A673 (cell line): Measurements from ENCODE around the gene GUCA2B. TPM values are rescaled to one million over a fixed set of nuclear protein-coding genes. Genes with fewer than 3 reads are reported as not detected.

Experiments
- BruUV-seq: library from RNA; stranded (reverse); fragments of 400-500 nt; replicated peaks from 2 replicates; lab custom pipeline; 2021; lab: Mats Ljungman, UMichigan
- CTCF ChIA-PET: fragments of 300-600 bp; sonication (Branson Sonifier 250); formaldehyde crosslinking; loops from one replicate; lab custom pipeline; 2022; ENCODE audit warnings: antibody characterized with exemption; lab: Charles Lee
- POLR2A ChIA-PET: fragments of 300-600 bp; sonication (Branson Sonifier 250); formaldehyde crosslinking; loops from one replicate; lab custom pipeline; 2022; ENCODE audit warnings: antibody characterized with exemption; ENCODE audit not compliant: low non-redundant PET; lab: Charles Lee
- DNase-seq: peaks from one replicate; pipeline ENCODE4 v3.0.0-alpha.2; 2015; ENCODE audit warnings: low spot score
- H3K27ac ChIP-seq: fragments of 200-600 bp; sonication (generic); 2 replicates; pipeline ENCODE4 v1.5.1; 2016; ENCODE audit warnings: mixed run types, low read depth, mild to moderate bottlenecking, mixed read lengths, antibody characterized with exemption, low read length; ENCODE audit not compliant: poor library complexity, severe bottlenecking
- H3K27me3 ChIP-seq: fragments of 200-600 bp; sonication (generic); replicated peaks from 2 replicates; pipeline ENCODE4 v1.6.1; 2017; ENCODE audit warnings: mixed run types, low read depth, mild to moderate bottlenecking, mixed read lengths, antibody characterized with exemption, low read length; ENCODE audit not compliant: insufficient read depth, poor library complexity
- H3K36me3 ChIP-seq: fragments of 200-600 bp; sonication (generic); 2 replicates; pipeline ENCODE4 v1.6.1; 2016; ENCODE audit warnings: mixed run types, mild to moderate bottlenecking, mixed read lengths, antibody characterized with exemption, low read length; ENCODE audit not compliant: insufficient read depth, poor library complexity, severe bottlenecking
- H3K4me1 ChIP-seq: fragments of 200-600 bp; sonication (generic); 2 replicates; pipeline ENCODE4 v1.6.1; 2017; ENCODE audit warnings: mixed run types, mild to moderate bottlenecking, mixed read lengths, antibody characterized with exemption, low read length; ENCODE audit not compliant: insufficient read depth, poor library complexity, severe bottlenecking
- H3K4me3 ChIP-seq: fragments of 200-600 bp; sonication (generic); 2 replicates; pipeline ENCODE4 v1.5.1; 2016; ENCODE audit warnings: low read depth, mixed run types, mild to moderate bottlenecking, mixed read lengths, low read length; ENCODE audit not compliant: poor library complexity, severe bottlenecking
- H3K9me3 ChIP-seq: fragments of 200-600 bp; sonication (generic); 2 replicates; pipeline ENCODE4 v1.6.1; 2016; ENCODE audit warnings: mixed run types, low read depth, mild to moderate bottlenecking, mixed read lengths, antibody characterized with exemption, low read length; ENCODE audit not compliant: poor library complexity, severe bottlenecking
- CTCF ChIP-seq: fragments of 300-800, 200-600 bp; sonication (generic); conservative IDR thresholded peaks from 2 replicates; pipeline ENCODE4 v1.5.1; 2017; ENCODE audit warnings: low read depth, mild to moderate bottlenecking, antibody characterized with exemption, low read length, moderate library complexity, mixed read lengths
- EZH2 ChIP-seq: fragments of 200-600 bp; sonication (generic); IDR thresholded peaks from 2 replicates; pipeline ENCODE4 v1.6.1; 2017; ENCODE audit warnings: borderline replicate concordance, low read depth, mild to moderate bottlenecking, mixed read lengths, antibody characterized with exemption, low read length; ENCODE audit not compliant: poor library complexity, severe bottlenecking
- intact Hi-C: fragments of 100-400 bp; cut with micrococcal nuclease; formaldehyde crosslinking; loops from one replicate; pipeline ENCODE4 v1.10.0; 2022; ENCODE audit not compliant: unreplicated experiment
- total RNA-seq: library from RNA; stranded (reverse); gene quantifications from 2 replicates; pipeline ENCODE4 v1.2.3, GENCODE V29; 2021

GUCA2B gene
- total RNA-seq, 1 experiment from 2014 or later: not detected

- TF ChIP-seq CTCF: no peak
- no peak for TF ChIP-seq EZH2
- H3K4me1 ChIP-seq: no peaks in the 10 kb centered on the region
- no peaks in the 10 kb centered on the region for H3K27me3 ChIP-seq
- H3K36me3 ChIP-seq: no peaks in the 10 kb centered on the region
- no peak for DNase-seq
- intact Hi-C loops: no loop called here
- no TSS peak for BruUV-seq
- CTCF ChIA-PET: no interaction called here
- H3K4me3 ChIP-seq: no peak overlapping the region
- H3K27ac ChIP-seq: no peak overlapping the region
- POLR2A ChIA-PET: no interaction called here
- no peaks in the 10 kb centered on the region for H3K9me3 ChIP-seq
These were observed 35.1 kb upstream of the GUCA2B start for GRCh38 chr1:42118125-42118524.

GRCh38 chr1:42122408-42122807 is 30.8 kb upstream of the GUCA2B start:
- intact Hi-C loops: no loop called here
- no peak for DNase-seq
- no peak overlapping the region for H3K27ac ChIP-seq
- H3K4me3 ChIP-seq: no peak overlapping the region
- POLR2A ChIA-PET: no interaction called here
- BruUV-seq: no TSS peak
- CTCF ChIA-PET: no interaction called here
- TF ChIP-seq CTCF: no peak
- TF ChIP-seq EZH2: no peak
- H3K4me1 ChIP-seq: no peaks in the 10 kb centered on the region
- no peaks in the 10 kb centered on the region for H3K9me3 ChIP-seq
- H3K27me3 ChIP-seq: peaks cover 4% of the 10 kb centered on the region
- H3K36me3 ChIP-seq: no peaks in the 10 kb centered on the region

GRCh38 chr1:42125552-42125951 is 27.7 kb upstream of the GUCA2B start:
- H3K27ac ChIP-seq: no peak overlapping the region
- H3K4me3 ChIP-seq: no peak overlapping the region
- intact Hi-C loops: no loop called here
- POLR2A ChIA-PET: no interaction called here
- CTCF ChIA-PET: no interaction called here
- no peak for TF ChIP-seq CTCF
- TF ChIP-seq EZH2: no peak
- no peaks in the 10 kb centered on the region for H3K36me3 ChIP-seq
- H3K9me3 ChIP-seq: no peaks in the 10 kb centered on the region
- DNase-seq: no peak
- BruUV-seq: no TSS peak
- no peaks in the 10 kb centered on the region for H3K4me1 ChIP-seq
- peaks cover 4% of the 10 kb centered on the region for H3K27me3 ChIP-seq
